Neuron (in vitro differentiated cells): ENCODE results near the gene CENPVL1.
"Not testable (repeated sequence)": the region's sequence is repeated elsewhere in the genome, so short reads cannot be mapped to it uniquely, and the experiment has no call there.

Source experiments
- H2AFZ ChIP-seq: one replicate; pipeline ENCODE4 v1.6.1; 2013; ENCODE audit warnings: low read depth, mild to moderate bottlenecking, inconsistent platforms, low read length, moderate library complexity
- H3K27me3 ChIP-seq: one replicate; pipeline ENCODE4 v1.6.1; 2013; ENCODE audit warnings: low read length; ENCODE audit not compliant: insufficient read depth
- H3K36me3 ChIP-seq: one replicate; pipeline ENCODE4 v1.6.1; 2013; ENCODE audit warnings: low read length; ENCODE audit not compliant: insufficient read depth
- H3K4me1 ChIP-seq: one replicate; pipeline ENCODE4 v1.6.1; 2013; ENCODE audit warnings: low read length; ENCODE audit not compliant: insufficient read depth
- H3K4me3 ChIP-seq: 2 replicates; pipeline ENCODE4 v1.5.1; 2013; ENCODE audit warnings: mild to moderate bottlenecking, low read length, moderate library complexity
- H3K9me3 ChIP-seq: one replicate; pipeline ENCODE4 v1.6.1; 2013; ENCODE audit warnings: low read length

CENPVL1 gene

DNA sequence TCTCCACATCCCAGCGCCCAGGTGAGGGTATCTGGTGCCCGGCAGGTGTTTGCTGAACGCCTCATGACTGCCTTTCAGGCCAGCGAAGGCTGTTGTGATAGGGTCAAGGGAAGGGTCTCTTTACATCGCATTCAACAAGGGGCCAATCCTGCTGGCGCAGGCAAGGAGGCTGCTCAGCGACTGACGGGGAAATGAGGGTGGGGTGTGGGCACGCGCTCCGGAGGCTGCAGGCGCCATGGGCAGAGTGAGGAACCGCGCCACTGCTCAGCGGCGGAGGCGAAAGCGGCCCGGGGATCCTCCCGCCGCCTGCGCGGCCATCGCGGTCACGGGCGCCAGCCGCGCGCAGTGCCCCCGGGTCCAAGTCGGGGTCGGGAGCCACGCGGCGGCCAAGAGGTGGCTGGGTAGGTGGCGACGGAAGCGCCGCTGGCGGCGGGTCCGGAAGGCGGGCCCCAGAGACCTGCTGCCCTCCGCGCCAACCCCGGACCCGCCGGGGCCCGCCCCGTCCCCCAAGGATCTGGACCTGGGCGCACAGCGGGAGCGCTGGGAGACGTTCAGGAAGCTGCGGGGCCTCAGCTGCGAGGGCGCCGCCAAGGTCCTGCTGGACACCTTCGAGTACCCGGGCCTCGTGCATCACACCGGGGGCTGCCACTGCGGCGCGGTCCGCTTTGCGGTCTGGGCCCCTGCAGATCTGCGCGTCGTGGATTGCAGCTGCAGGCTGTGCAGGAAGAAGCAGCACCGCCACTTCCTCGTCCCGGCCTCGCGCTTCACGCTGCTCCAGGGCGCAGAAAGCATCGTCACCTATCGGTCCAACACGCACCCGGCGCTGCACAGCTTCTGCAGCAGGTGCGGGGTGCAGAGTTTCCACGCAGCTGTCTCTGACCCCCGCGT lies at the start of gene CENPVL1:
TSS of gene CENPVL1 (plus strand) at position 236 of the 888 bp plus-strand sequence. CDS start at position 236, 0 bp downstream.
- H3K4me1 ChIP-seq, H3K36me3 ChIP-seq, H3K4me3 ChIP-seq, H2AFZ ChIP-seq, H3K27me3 ChIP-seq, H3K9me3 ChIP-seq: not testable (repeated sequence)

DNA sequence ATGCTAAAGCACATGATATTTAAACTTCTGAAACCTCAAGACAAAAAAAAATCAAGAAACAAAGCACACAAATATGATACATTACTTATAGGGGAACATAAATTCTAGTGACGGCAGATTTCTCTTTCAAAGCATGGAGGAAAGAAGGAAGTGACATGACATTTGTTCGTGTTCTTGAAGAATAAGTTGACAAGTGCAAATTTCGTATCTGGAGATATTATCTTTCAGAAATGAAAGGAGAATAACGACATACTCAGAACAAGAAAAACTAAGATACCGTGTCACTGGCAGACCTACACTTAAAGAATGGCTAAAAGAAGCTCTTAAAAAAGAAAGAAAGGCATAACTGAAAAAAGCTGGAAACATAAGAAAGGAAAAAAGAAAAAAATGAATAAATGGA lies 44.3 kb upstream of the CENPVL1 start:
- no peaks in the 10 kb centered on the region for H3K9me3 ChIP-seq
- H3K36me3 ChIP-seq, result no peaks in the 10 kb centered on the region
- H3K27me3 ChIP-seq, result peaks cover 3% of the 10 kb centered on the region
- no peaks in the 10 kb centered on the region for H3K4me1 ChIP-seq
- no peak overlapping the region for H3K4me3 ChIP-seq
- H2AFZ ChIP-seq, result no peak overlapping the region

DNA sequence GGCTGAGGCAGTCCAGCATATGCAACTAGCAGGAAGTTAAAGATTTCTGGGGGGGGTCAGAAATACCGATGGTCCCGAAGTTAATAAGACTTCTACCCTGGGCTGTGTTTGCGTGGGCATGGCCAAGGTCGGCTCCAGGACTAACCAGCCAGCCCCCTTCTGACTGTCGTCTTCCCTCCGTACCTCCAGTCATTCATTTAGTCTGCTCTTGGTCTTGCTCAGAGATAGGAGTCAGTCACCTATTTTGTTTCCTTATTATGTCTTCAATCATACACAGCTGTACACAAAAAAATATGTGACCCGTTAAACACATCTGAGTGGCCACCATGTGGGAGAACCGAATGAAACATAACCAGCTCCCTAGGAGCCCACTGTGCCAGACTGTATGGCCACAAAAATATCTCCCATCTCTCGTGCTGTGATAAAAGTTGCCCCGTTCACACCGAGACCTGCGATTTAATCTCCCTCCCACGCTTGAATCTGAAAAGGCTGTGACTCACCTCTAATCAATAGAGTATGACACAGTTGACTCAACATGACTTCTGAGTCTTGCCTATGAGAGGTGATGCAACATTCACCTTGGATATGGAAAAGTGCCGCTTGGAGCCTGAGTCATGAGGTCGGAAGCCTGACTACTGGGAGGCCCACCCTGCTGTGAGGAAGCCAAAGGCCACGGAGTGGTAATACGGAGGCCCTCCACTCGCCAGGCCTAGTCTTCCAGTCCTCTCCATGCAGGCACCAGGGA lies 30.5 kb upstream of the CENPVL1 start:
- H3K4me1 ChIP-seq, H3K9me3 ChIP-seq, H3K4me3 ChIP-seq, H3K27me3 ChIP-seq, H3K36me3 ChIP-seq, H2AFZ ChIP-seq: not testable (repeated sequence)

DNA sequence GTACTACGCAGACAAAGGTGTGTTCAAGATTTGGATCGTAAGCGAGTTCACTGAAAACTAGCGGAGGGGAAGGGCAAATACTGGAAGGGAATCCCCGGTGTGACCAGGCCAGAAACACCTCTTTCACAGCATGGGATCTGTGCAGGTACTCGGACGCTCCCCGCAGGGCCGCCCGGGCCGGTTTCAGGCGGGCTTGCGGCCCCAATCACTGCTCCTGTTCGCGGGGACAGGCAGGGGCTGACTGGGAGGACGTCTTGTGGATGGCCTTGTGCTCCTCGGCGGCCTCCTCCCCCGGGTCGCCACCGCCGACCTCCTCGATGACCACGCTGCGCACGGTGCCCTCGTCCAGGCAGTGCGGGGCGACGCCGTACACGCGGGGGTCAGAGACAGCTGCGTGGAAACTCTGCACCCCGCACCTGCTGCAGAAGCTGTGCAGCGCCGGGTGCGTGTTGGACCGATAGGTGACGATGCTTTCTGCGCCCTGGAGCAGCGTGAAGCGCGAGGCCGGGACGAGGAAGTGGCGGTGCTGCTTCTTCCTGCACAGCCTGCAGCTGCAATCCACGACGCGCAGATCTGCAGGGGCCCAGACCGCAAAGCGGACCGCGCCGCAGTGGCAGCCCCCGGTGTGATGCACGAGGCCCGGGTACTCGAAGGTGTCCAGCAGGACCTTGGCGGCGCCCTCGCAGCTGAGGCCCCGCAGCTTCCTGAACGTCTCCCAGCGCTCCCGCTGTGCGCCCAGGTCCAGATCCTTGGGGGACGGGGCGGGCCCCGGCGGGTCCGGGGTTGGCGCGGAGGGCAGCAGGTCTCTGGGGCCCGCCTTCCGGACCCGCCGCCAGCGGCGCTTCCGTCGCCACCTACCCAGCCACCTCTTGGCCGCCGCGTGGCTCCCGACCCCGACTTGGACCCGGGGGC lies 28.2 kb upstream of the CENPVL1 start:
- H3K9me3 ChIP-seq, H3K36me3 ChIP-seq, H3K4me3 ChIP-seq, H3K4me1 ChIP-seq, H3K27me3 ChIP-seq, H2AFZ ChIP-seq: not testable (repeated sequence)

DNA sequence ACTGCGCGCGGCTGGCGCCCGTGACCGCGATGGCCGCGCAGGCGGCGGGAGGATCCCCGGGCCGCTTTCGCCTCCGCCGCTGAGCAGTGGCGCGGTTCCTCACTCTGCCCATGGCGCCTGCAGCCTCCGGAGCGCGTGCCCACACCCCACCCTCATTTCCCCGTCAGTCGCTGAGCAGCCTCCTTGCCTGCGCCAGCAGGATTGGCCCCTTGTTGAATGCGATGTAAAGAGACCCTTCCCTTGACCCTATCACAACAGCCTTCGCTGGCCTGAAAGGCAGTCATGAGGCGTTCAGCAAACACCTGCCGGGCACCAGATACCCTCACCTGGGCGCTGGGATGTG lies 27.6 kb upstream of the CENPVL1 start, which contains the start of gene CENPVL2:
TSS of gene CENPVL2 (minus strand) at position 112 of the 343 bp plus-strand sequence. CDS start at position 112, 0 bp downstream.
- not testable (repeated sequence) for H3K9me3 ChIP-seq, H3K27me3 ChIP-seq, H3K4me3 ChIP-seq, H3K4me1 ChIP-seq, H3K36me3 ChIP-seq, H2AFZ ChIP-seq

DNA sequence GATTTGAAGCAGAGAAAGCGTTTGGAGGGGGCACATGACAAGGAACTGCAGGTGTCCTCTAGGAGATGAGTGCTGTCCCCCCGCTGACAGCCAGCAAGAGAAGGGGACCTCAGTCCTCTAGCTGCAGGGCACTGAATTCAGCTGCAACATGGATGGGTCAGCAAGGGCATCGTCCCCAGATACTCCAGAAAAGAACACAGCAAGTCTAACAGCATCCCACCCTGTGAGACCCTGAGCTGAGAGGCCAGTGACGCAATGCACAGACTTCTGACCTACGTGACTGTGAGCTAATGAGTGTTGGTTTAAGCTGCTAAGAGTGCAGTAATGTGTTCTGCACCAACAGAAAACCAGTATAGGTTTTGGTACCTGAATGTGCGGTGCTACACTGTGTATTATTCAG lies 16.1 kb upstream of the CENPVL1 start:
- H3K27me3 ChIP-seq, result peaks cover 9% of the 10 kb centered on the region
- H3K4me3 ChIP-seq, result no peak overlapping the region
- H3K9me3 ChIP-seq, result no peaks in the 10 kb centered on the region

DNA sequence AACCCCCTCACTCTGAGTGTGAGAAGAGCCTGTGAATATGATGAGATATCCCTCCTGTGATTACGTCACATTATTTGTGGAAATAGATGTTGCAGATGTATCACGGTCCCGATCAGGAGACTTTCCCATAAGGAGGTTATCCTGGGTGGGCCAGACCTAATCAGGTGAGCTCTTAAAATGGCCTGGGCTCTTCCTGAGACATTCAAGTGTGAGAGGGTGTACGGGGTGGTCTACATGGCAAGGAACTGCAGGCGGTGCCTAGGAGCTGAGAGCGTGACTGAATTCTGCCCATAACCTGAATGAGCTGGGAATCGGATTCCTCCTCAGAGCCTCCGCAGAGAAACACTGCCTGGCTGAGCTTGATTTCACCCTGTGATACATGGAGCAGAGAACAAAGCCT lies 12.9 kb upstream of the CENPVL1 start:
- Histone ChIP-seq H3K4me3 (no peak overlapping the region), H3K9me3 (no peaks in the 10 kb centered on the region), H3K4me1 (no peaks in the 10 kb centered on the region), H3K27me3 (peaks cover 9% of the 10 kb centered on the region), H3K36me3 (no peaks in the 10 kb centered on the region), H2AFZ (no peak overlapping the region)

More for the DNA sequence above, 16.1 kb upstream of the CENPVL1 start:
- Histone ChIP-seq H3K36me3 (no peaks in the 10 kb centered on the region), H2AFZ (no peak overlapping the region), H3K4me1 (no peaks in the 10 kb centered on the region)

DNA sequence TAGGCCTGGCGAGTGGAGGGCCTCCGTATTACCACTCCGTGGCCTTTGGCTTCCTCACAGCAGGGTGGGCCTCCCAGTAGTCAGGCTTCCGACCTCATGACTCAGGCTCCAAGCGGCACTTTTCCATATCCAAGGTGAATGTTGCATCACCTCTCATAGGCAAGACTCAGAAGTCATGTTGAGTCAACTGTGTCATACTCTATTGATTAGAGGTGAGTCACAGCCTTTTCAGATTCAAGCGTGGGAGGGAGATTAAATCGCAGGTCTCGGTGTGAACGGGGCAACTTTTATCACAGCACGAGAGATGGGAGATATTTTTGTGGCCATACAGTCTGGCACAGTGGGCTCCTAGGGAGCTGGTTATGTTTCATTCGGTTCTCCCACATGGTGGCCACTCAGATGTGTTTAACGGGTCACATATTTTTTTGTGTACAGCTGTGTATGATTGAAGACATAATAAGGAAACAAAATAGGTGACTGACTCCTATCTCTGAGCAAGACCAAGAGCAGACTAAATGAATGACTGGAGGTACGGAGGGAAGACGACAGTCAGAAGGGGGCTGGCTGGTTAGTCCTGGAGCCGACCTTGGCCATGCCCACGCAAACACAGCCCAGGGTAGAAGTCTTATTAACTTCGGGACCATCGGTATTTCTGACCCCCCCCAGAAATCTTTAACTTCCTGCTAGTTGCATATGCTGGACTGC lies 2.8 kb downstream of the CENPVL1 start:
- not testable (repeated sequence) for H3K9me3 ChIP-seq, H3K27me3 ChIP-seq, H3K4me3 ChIP-seq, H3K4me1 ChIP-seq, H2AFZ ChIP-seq, H3K36me3 ChIP-seq

DNA sequence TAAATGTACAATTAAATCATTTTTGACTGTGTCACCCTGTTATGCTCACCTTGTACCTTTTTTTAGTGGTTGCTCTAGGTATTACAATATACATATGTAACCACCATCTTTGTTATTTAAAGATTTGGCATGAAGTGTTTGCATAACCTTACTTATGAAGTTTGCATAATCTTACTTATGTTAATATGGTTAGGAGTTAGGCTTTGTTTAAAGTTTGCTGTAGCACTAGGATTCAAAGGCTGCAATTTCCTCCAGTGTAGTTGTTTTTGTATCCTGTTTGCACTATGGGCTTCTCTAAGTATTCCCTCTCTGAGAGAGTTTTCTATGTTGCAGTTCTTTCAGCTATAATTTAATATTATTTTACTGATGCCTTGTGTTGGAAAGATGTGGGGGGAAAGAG lies 17.9 kb downstream of the CENPVL1 start:
- Histone ChIP-seq H3K4me1 (no peaks in the 10 kb centered on the region), H2AFZ (no peak overlapping the region), H3K4me3 (no peak overlapping the region), H3K27me3 (no peaks in the 10 kb centered on the region), H3K9me3 (no peaks in the 10 kb centered on the region), H3K36me3 (no peaks in the 10 kb centered on the region)

DNA sequence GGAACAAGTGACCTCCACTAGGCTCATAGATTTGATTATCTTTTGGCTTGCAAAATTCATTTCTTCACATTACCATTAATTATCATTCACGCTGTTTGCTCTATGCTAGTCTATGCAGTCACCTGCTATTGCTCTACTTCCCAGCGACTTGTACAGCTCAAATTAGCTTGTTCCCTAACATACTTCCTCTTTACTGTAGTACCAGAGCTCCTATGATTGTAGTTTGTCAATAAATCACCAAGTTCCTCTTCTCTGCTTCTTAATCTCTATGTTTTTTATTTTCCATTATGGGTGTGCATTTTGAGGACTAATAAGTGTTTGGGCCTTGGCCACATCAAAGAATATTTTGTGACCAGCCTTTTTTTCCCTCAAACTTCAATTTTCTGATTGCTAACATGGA lies 26.8 kb downstream of the CENPVL1 start:
- Histone ChIP-seq H3K27me3 (peaks cover 9% of the 10 kb centered on the region), H2AFZ (no peak overlapping the region), H3K4me3 (no peak overlapping the region), H3K36me3 (no peaks in the 10 kb centered on the region), H3K9me3 (no peaks in the 10 kb centered on the region), H3K4me1 (no peaks in the 10 kb centered on the region)

DNA sequence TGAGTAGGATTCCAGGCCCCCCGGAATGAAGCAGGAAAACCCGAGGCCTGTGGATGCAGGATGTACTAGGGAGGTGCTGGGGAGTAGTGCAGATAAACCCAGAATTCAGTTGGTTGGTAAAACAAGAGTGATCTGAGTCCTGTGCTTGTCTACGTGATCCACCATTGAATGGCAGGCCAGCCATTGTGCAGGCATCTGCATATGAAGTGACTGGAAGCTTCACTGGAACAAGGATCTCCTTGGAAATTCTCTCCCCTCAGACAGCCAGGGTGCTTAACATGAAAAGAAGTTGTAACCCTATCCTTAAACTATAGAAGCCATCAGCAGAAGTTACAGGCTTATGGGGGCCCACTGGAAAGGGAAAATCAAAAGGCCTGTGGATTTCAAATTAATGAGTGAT lies 32.3 kb downstream of the CENPVL1 start:
- peak overlapping the region; percentile 8 for H2AFZ ChIP-seq
- H3K4me3 ChIP-seq, result peak overlapping the region; percentile 69
- peaks cover 9% of the 10 kb centered on the region for H3K27me3 ChIP-seq
- no peaks in the 10 kb centered on the region for H3K9me3 ChIP-seq
- peaks cover 18% of the 10 kb centered on the region for H3K36me3 ChIP-seq
- peaks cover 8% of the 10 kb centered on the region for H3K4me1 ChIP-seq

DNA sequence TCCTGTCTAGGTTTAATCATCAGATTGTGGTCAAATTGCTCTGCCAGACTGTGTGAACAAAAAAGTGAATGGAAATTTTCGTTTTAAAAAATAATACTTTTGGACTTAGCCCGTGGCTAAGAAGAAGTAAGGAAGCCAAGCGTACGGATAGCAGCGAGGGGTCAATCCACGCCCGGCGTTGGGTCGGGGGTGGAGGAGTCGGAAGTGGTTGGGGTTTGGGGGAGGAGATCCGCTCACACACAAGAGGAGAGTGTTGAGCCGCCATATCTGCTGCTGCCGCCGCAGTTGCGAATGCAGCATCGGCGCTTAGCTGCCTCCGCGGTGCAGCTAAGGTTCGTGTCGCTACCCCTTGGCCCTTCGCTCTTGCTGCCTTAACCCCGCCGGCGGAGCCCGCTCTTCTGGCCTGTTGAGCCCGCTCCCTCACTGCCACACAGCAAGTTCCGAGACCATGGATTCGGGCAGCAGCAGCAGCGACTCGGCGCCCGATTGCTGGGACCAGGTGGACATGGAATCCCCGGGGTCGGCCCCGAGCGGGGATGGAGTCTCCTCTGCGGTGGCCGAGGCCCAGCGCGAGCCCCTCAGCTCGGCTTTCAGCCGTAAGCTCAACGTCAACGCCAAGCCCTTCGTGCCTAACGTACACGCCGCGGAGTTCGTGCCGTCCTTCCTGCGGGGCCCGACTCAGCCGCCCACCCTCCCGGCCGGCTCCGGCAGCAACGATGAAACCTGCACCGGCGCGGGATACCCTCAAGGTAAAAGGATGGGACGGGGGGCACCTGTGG lies 33.1 kb downstream of the CENPVL1 start, which contains the start of gene GSPT2:
TSS of gene GSPT2 (plus strand) at position 264 of the 779 bp plus-strand sequence. CDS start at position 449, 185 bp downstream.
- H3K4me1 ChIP-seq, result peaks cover 8% of the 10 kb centered on the region
- peak within 1 kb of the TSS; percentile 8 for H2AFZ ChIP-seq
- peaks cover 6% of the 10 kb centered on the region for H3K27me3 ChIP-seq
- no peaks in the 10 kb centered on the region for H3K9me3 ChIP-seq
- peak within 1 kb of the TSS; percentile 69 for H3K4me3 ChIP-seq
- H3K36me3 ChIP-seq, result peaks cover 18% of the 10 kb centered on the region
